Upper lobe of left lung (tissue), 6 donors: ENCODE data around the gene SEC23IP. TPM values are rescaled to one million over a fixed set of nuclear protein-coding genes. Genes with fewer than 3 reads are reported as not detected.
"Not testable (repeated sequence)": the region's sequence is repeated elsewhere in the genome, so short reads cannot be mapped to it uniquely, and the experiment has no call there.

Experiments
- ATAC-seq, 2 donors: fragments of 200-7000 bp; cut with Tn5 transposase; one replicate each; pipeline ENCODE4 v1.9.1; 2022; ENCODE audit warnings: mild to moderate bottlenecking in 2 of 2, moderate library complexity in 2 of 2; ENCODE audit not compliant: low FRiP score in 2 of 2
- DNase-seq, 2 donors: peaks; one replicate each; pipeline ENCODE4 v3.0.0-alpha.2; 2019 to 2020
- H3K27ac ChIP-seq, 4 donors: fragments of 200-600 bp; sonication (generic); one replicate each; pipeline ENCODE4 v1.5.1; 2016 to 2019
- H3K27me3 ChIP-seq, 4 donors: fragments of 200-600 bp; sonication (generic); one replicate each; pipeline ENCODE4 v1.5.1; 2017 to 2019
- H3K36me3 ChIP-seq, 4 donors: fragments of 200-600 bp; sonication (generic); one replicate each; pipeline ENCODE4 v1.5.1; 2016 to 2019
- H3K4me1 ChIP-seq, 4 donors: fragments of 200-600 bp; sonication (generic); one replicate each; pipeline ENCODE4 v1.5.1; 2018 to 2019
- H3K4me3 ChIP-seq, 4 donors: fragments of 200-600 bp; sonication (generic); one replicate each; pipeline ENCODE4 v1.5.1; 2017 to 2019; ENCODE audit warnings: mild to moderate bottlenecking in 2 of 4, moderate library complexity in 1 of 4
- H3K9me3 ChIP-seq, 4 donors: fragments of 200-600 bp; sonication (generic); one replicate each; pipeline ENCODE4 v1.5.1; 2018 to 2019
- EP300 ChIP-seq, 4 donors: sonication (generic); formaldehyde crosslinking; IDR thresholded peaks; one replicate each; pipeline ENCODE4 v1.5.1; 2017; ENCODE audit warnings: antibody characterized with exemption in 4 of 4, control low read depth in 2 of 4
- POLR2A ChIP-seq, 4 donors: fragments of 450-650 bp; IDR thresholded peaks; one replicate each; pipeline ENCODE4 v1.5.1; 2016 to 2017; ENCODE audit warnings: antibody characterized with exemption in 4 of 4, mild to moderate bottlenecking in 2 of 4
- POLR2AphosphoS5 ChIP-seq, 2 donors: sonication (generic); formaldehyde crosslinking; IDR thresholded peaks; one replicate each; pipeline ENCODE4 v1.5.1; 2017; ENCODE audit warnings: antibody characterized with exemption in 2 of 2
- WGBS, 2 donors: methylation state at CpG; one replicate each; pipeline ENCODE4 v1.1.5; 2017 to 2018; 5-methylcytosine and 5-hydroxymethylcytosine counted together
- total RNA-seq, 6 donors: library from RNA; depleted of rRNA in 4 of 6; stranded (reverse); fragments of >200 nt in 4 of 6; gene quantifications; one replicate each; pipeline versions ENCODE4 v1.1.0 to v1.2.1, GENCODE V29; 2016 to 2021
- TF ChIP-seq, protein P1 (sequence below), 6 experiments: fragments of 450-650 bp in 4 of 6; fragments of 200-600 bp in 2 of 6; sonication (generic) in 2 of 6; IDR thresholded peaks; one replicate each; pipeline ENCODE4 v1.5.1; 2016 to 2019; ENCODE audit warnings: antibody characterized with exemption in 6 of 6
- donor health status: DM: no; HTN: no; CAD: no; lungs with moderate emphysema.
- donor health status: DM: no; HTN: yes; CAD: no; lungs with severe emphysema.

SEC23IP gene
- total RNA-seq, 6 donors from 2014 or later, result 13.4 to 60.8 (median 40.4) TPM

DNA sequence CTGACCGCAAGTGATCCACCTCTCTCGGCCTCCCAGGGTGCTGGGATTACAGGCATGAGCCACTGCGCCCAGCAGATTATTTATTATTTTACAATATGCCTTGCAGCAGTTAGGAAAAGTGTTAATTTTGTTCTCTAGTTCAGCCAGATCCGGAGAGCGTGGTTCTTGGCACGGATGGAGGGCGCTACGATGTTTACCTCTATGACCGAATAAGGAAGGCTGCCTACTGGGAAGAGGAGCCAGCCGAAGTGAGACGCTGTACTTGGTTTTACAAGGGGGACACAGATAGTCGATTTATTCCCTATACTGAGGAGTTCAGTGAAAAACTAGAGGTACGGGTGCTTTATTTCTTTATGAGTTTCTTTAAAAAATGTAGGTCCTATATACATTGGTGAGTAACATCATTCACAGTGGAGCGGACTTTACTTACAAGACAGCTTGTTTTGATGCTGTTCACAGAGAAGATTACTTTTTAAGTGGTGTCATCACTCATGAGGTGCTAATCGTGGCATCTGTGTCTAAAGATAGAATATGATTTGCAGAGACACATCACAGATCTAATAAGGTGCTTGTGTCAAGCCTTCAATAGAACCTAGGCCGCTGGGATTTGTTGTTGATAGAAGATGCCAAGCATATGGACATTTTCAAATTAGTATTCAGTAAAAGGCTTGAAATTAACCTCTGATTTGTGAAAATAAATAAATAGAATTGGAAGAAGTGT lies 11.6 kb downstream of the SEC23IP start:
- DNase-seq (no peak), ATAC-seq (no peak)
- H3K4me1 ChIP-seq, result no peaks in the 10 kb centered on the region
- H3K4me3 ChIP-seq, result no peak overlapping the region
- H3K27ac ChIP-seq, result no peak overlapping the region
- no peaks in the 10 kb centered on the region for H3K9me3 ChIP-seq
- no peaks in the 10 kb centered on the region for H3K27me3 ChIP-seq
- WGBS, 2 donors, result 90 to 93% methylated on average over 16 of the region's 16 CpGs
- TF ChIP-seq POLR2AphosphoS5 (IDR thresholded peaks at IDR 0.05), result no peak
- TF ChIP-seq POLR2A (IDR thresholded peaks at IDR 0.05), result no peak
- TF ChIP-seq EP300 (IDR thresholded peaks at IDR 0.05), result no peak
- TF ChIP-seq, protein P1, sequence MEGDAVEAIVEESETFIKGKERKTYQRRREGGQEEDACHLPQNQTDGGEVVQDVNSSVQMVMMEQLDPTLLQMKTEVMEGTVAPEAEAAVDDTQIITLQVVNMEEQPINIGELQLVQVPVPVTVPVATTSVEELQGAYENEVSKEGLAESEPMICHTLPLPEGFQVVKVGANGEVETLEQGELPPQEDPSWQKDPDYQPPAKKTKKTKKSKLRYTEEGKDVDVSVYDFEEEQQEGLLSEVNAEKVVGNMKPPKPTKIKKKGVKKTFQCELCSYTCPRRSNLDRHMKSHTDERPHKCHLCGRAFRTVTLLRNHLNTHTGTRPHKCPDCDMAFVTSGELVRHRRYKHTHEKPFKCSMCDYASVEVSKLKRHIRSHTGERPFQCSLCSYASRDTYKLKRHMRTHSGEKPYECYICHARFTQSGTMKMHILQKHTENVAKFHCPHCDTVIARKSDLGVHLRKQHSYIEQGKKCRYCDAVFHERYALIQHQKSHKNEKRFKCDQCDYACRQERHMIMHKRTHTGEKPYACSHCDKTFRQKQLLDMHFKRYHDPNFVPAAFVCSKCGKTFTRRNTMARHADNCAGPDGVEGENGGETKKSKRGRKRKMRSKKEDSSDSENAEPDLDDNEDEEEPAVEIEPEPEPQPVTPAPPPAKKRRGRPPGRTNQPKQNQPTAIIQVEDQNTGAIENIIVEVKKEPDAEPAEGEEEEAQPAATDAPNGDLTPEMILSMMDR (IDR thresholded peaks at IDR 0.05), result no peak
- peaks cover 15 to 77% (median 49%) of the 10 kb centered on the region in 4 donors for H3K36me3 ChIP-seq

DNA sequence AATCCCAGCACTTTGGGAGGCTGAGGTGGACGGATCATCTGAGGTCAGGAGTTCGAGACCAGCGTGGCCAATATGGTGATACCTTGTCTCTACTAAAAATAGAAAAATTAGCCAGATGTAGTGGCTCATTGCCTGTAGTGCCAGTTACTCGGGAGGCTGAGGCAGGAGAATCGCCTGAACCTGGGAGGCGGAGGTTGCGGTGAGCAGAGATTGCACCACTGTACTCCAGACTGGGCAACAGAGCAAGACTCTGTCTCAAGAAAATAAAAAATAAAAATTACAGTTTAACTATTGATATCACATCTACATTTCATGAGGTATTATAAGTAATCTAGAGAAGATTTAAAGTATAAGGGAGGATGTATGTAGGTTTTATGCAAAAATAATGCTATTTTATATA lies 15.2 kb downstream of the SEC23IP start:
- not testable (repeated sequence) for H3K4me1 ChIP-seq, DNase-seq, H3K27ac ChIP-seq, ATAC-seq, H3K4me3 ChIP-seq, H3K9me3 ChIP-seq, H3K27me3 ChIP-seq
- peaks cover 22 to 97% (median 68%) of the 10 kb centered on the region in 4 donors for H3K36me3 ChIP-seq
- 94 to 97% methylated on average over 7 of the region's 7 CpGs for WGBS, 2 donors

DNA sequence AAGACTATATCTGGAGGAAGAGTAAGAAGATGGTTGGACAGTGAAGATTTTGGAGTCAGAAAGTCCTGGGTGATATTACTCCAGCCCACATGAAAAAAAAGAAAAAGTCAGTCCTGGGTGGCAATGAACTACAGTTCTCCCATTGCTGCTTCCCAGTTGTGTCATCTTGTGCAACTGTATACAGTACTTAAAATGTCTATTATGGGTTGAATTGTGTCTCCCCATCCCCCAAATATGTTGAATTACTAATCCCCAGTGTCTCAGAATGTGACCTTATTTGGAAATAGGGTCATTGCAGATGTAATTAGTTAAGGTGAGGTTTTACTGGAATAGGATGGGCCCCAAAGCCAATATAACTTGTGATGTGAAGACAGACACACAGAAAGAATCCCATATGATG lies 15.6 kb downstream of the SEC23IP start:
- ATAC-seq (no peak), DNase-seq (no peak)
- no peaks in the 10 kb centered on the region for H3K27me3 ChIP-seq
- peaks cover 20 to 97% (median 67%) of the 10 kb centered on the region in 4 donors for H3K36me3 ChIP-seq
- no peak for TF ChIP-seq POLR2A (IDR thresholded peaks at IDR 0.05)
- TF ChIP-seq, protein P1 (IDR thresholded peaks at IDR 0.05), result no peak
- TF ChIP-seq EP300 (IDR thresholded peaks at IDR 0.05), result no peak
- no peak for TF ChIP-seq POLR2AphosphoS5 (IDR thresholded peaks at IDR 0.05)
- no peak overlapping the region for H3K27ac ChIP-seq
- H3K4me3 ChIP-seq, result no peak overlapping the region
- H3K9me3 ChIP-seq, result no peaks in the 10 kb centered on the region
- H3K4me1 ChIP-seq, result no peaks in the 10 kb centered on the region

DNA sequence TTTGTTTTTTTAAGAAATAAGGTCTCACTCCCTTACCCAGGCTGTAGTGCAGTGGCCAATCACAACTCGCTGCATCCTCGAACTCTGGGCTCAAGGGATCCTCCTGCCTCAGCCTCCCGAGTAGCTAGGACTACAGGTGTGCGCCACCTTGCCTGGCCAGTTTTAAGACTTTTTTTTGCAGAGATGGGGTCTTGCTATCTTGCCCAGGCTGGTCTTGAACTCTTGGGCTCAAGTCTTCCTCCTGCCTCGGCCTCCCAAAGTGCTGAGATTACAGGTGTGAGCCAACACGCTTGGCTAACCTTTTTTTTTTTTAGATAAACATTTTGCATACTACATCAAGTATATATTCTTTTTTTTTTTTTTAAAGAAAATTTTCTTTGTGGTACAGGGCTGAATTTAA lies 18.2 kb downstream of the SEC23IP start:
- no peak for ATAC-seq
- no peaks in the 10 kb centered on the region for H3K4me1 ChIP-seq
- no peak for DNase-seq
- H3K4me3 ChIP-seq, result no peak overlapping the region
- 93 to 98% methylated on average over 6 of the region's 6 CpGs for WGBS, 2 donors
- H3K9me3 ChIP-seq, result no peaks in the 10 kb centered on the region
- peaks cover 10 to 97% (median 61%) of the 10 kb centered on the region in 4 donors for H3K36me3 ChIP-seq
- no peak for TF ChIP-seq EP300 (IDR thresholded peaks at IDR 0.05)
- no peak for TF ChIP-seq POLR2A (IDR thresholded peaks at IDR 0.05)
- TF ChIP-seq, protein P1 (IDR thresholded peaks at IDR 0.05), result no peak
- no peak for TF ChIP-seq POLR2AphosphoS5 (IDR thresholded peaks at IDR 0.05)
- no peaks in the 10 kb centered on the region for H3K27me3 ChIP-seq
- no peak overlapping the region for H3K27ac ChIP-seq

DNA sequence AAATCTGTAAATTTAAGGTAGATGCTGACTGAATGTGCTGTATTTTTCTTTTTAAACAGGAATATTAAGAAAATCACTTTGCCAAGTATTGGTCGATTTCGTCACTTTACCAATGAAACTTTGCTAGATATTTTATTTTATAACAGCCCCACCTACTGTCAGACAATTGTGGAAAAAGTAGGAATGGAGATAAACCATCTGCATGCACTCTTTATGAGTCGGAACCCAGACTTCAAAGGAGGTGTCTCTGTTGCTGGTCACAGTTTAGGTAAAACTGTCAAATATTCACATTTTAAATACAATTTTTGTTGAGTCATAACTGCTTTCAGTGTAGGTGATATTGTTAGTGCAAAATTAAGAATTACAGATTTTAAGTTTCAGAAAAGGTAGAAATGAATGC lies 25.2 kb downstream of the SEC23IP start:
- DNase-seq (no peak), ATAC-seq (no peak)
- H3K27ac ChIP-seq, result no peak overlapping the region
- no peaks in the 10 kb centered on the region for H3K4me1 ChIP-seq
- H3K27me3 ChIP-seq, result no peaks in the 10 kb centered on the region
- H3K9me3 ChIP-seq, result no peaks in the 10 kb centered on the region
- no peak overlapping the region for H3K4me3 ChIP-seq
- WGBS, 2 donors, result 76 to 77% methylated on average over 3 of the region's 3 CpGs
- no peak for TF ChIP-seq EP300 (IDR thresholded peaks at IDR 0.05)
- TF ChIP-seq, protein P1 (IDR thresholded peaks at IDR 0.05), result no peak
- TF ChIP-seq POLR2A (IDR thresholded peaks at IDR 0.05), result no peak
- TF ChIP-seq POLR2AphosphoS5 (IDR thresholded peaks at IDR 0.05), result no peak
- peaks cover 11 to 99% (median 68%) of the 10 kb centered on the region in 4 donors for H3K36me3 ChIP-seq
